MM.1S (cell line): ENCODE measurements around the gene SP140L.

Experiments
- DNase-seq: peaks from one replicate; pipeline ENCODE4 v3.0.0-alpha.2; 2015
- H2AFZ ChIP-seq: fragments of 300-600 bp; sonication (generic); 2 replicates; pipeline ENCODE4 v1.6.0; 2016; ENCODE audit warnings: antibody characterized with exemption, low read length
- H3F3A ChIP-seq: fragments of 300-600 bp; sonication (generic); 2 replicates; pipeline ENCODE4 v1.6.1; 2016; ENCODE audit warnings: mild to moderate bottlenecking, antibody characterized with exemption, low read length, moderate library complexity, mixed read lengths; ENCODE audit not compliant: insufficient read depth
- H3K27ac ChIP-seq: fragments of 300-600 bp; sonication (generic); 2 replicates; pipeline ENCODE4 v1.5.1; 2016; ENCODE audit warnings: mild to moderate bottlenecking, low read length
- H3K27me3 ChIP-seq: fragments of 300-600 bp; sonication (generic); replicated peaks from 2 replicates; pipeline ENCODE4 v1.6.0; 2016; ENCODE audit warnings: low read length; ENCODE audit not compliant: insufficient read depth
- H3K36me3 ChIP-seq: fragments of 300-600 bp; sonication (generic); replicated peaks from 2 replicates; pipeline ENCODE4 v1.6.1; 2016; ENCODE audit warnings: mild to moderate bottlenecking, low read length, mixed read lengths; ENCODE audit not compliant: insufficient read depth
- H3K4me1 ChIP-seq: fragments of 300-600 bp; sonication (generic); 2 replicates; pipeline ENCODE4 v1.6.1; 2016; ENCODE audit warnings: low read length, mixed read lengths
- H3K4me2 ChIP-seq: fragments of 300-600 bp; sonication (generic); 2 replicates; pipeline ENCODE4 v1.6.0; 2016; ENCODE audit warnings: low read depth, low read length
- H3K4me3 ChIP-seq: fragments of 300-600 bp; sonication (generic); 2 replicates; pipeline ENCODE4 v1.5.1; 2016; ENCODE audit warnings: low read length, mixed read lengths
- H3K79me2 ChIP-seq: fragments of 300-600 bp; sonication (generic); 2 replicates; pipeline ENCODE4 v1.6.1; 2016; ENCODE audit warnings: mixed run types, low read length, mixed read lengths
- H3K9ac ChIP-seq: fragments of 300-600 bp; sonication (generic); 2 replicates; pipeline ENCODE4 v1.6.1; 2016; ENCODE audit warnings: low read length, mixed read lengths
- H3K9me2 ChIP-seq: fragments of 300-600 bp; sonication (generic); replicated peaks from 2 replicates; pipeline ENCODE4 v1.6.1; 2016; ENCODE audit warnings: mild to moderate bottlenecking, low read length, mixed read lengths; ENCODE audit not compliant: insufficient read depth
- H3K9me3 ChIP-seq: fragments of 300-600 bp; sonication (generic); replicated peaks from 2 replicates; pipeline ENCODE4 v1.6.1; 2016; ENCODE audit warnings: mild to moderate bottlenecking, low read length, mixed read lengths; ENCODE audit not compliant: insufficient read depth
- H4K20me1 ChIP-seq: fragments of 300-600 bp; sonication (generic); 2 replicates; pipeline ENCODE4 v1.6.1; 2016; ENCODE audit warnings: mild to moderate bottlenecking, low read length, moderate library complexity, mixed read lengths; ENCODE audit not compliant: insufficient read depth
- EZH2 ChIP-seq: fragments of 300-600 bp; sonication (generic); optimal IDR thresholded peaks from 2 replicates; pipeline ENCODE3; 2017; ENCODE audit warnings: low read depth, mild to moderate bottlenecking, antibody characterized with exemption, low read length, mixed read lengths
- EZH2phosphoT487 ChIP-seq: fragments of 300-600 bp; sonication (generic); IDR thresholded peaks from 2 replicates; pipeline ENCODE4 v1.6.1; 2018; ENCODE audit warnings: antibody characterized with exemption, low read length
- TF ChIP-seq, protein P1 (sequence below): fragments of 300-600 bp; sonication (generic); IDR thresholded peaks from 2 replicates; pipeline ENCODE4 v1.5.1; 2016; ENCODE audit warnings: antibody characterized with exemption, low read length, mixed read lengths

SP140L gene

DNA sequence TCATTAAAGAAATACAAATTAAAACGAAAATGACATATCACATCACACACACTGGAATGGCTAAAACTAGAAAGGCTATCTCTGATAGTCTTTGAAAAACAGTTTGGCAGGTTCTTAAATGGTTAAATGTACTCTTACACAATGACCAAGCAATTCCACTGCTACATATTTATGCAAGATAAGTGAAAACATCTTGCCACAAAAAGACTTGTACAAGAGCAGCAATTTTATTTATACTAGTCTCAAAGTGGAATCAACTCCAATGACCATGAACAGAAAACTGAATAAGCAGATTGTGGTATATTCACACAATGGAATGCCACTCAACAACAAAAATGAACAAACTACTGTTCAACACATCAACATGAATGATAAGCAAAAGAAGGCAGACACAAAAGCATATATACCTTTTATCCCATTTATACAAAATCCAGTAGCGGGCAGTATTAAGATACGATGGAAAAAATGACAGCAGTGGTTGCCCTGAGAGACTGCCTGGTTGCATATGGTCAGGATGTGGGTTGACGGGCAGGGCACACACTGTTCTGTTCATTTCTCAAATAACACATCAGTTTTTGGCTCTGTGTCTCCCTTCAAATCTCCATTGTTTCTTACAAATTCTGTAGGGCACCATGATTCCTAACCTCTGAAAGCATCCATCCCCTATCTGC lies 114.4 kb downstream of the SP140L start:
- Histone ChIP-seq H3K36me3 (no peaks in the 10 kb centered on the region), H3K9me2 (no peaks in the 10 kb centered on the region), H3K79me2 (peaks cover 11% of the 10 kb centered on the region; the same call in 1 of the 2 replicates), H3K4me2 (no peak overlapping the region), H3F3A (0 out of 2 replicates have a peak, but pooled peaks cover 12% of the 10 kb centered on the region), H3K27me3 (no peaks in the 10 kb centered on the region), H3K9ac (no peak overlapping the region), H3K4me3 (no peak overlapping the region), H2AFZ (no peak overlapping the region), H4K20me1 (no peaks in the 10 kb centered on the region), H3K27ac (no peak overlapping the region), H3K4me1 (peaks cover 40% of the 10 kb centered on the region), H3K9me3 (no peaks in the 10 kb centered on the region)
- TF ChIP-seq EZH2phosphoT487 (no peak), EZH2 (no peak)
- TF ChIP-seq, protein P1, sequence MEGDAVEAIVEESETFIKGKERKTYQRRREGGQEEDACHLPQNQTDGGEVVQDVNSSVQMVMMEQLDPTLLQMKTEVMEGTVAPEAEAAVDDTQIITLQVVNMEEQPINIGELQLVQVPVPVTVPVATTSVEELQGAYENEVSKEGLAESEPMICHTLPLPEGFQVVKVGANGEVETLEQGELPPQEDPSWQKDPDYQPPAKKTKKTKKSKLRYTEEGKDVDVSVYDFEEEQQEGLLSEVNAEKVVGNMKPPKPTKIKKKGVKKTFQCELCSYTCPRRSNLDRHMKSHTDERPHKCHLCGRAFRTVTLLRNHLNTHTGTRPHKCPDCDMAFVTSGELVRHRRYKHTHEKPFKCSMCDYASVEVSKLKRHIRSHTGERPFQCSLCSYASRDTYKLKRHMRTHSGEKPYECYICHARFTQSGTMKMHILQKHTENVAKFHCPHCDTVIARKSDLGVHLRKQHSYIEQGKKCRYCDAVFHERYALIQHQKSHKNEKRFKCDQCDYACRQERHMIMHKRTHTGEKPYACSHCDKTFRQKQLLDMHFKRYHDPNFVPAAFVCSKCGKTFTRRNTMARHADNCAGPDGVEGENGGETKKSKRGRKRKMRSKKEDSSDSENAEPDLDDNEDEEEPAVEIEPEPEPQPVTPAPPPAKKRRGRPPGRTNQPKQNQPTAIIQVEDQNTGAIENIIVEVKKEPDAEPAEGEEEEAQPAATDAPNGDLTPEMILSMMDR = no peak
- no peak for DNase-seq

DNA sequence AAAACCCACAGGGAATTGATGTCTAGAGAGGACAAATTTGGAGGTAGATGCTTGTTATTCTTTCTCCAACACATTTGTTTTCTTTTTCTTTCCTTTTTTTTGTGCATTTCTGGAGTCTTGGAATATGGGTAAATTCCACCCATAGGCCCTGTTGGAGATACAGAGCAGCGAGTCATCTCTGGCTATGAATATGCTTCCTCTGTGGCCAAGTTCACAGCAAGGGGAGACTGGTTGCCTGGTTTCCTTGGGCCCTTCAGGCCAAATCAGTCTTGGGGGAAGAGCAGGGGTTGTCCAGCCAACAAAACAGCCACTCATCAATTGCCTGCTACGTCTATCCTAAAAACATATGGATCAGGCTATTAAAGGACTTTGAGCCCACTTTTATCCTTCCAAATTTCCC lies 116.5 kb downstream of the SP140L start:
- Histone ChIP-seq H3K36me3 (no peaks in the 10 kb centered on the region), H3K79me2 (peaks cover 11% of the 10 kb centered on the region; the same call in 1 of the 2 replicates), H3K4me3 (no peak overlapping the region), H3K4me1 (peaks cover 56% of the 10 kb centered on the region), H3K4me2 (no peak overlapping the region), H3K9ac (no peak overlapping the region), H3K27ac (no peak overlapping the region; the same call in 1 of the 2 replicates), H3K27me3 (no peaks in the 10 kb centered on the region), H3K9me2 (no peaks in the 10 kb centered on the region), H4K20me1 (no peaks in the 10 kb centered on the region), H3K9me3 (no peaks in the 10 kb centered on the region), H3F3A (peaks cover 31% of the 10 kb centered on the region), H2AFZ (no peak overlapping the region)
- TF ChIP-seq EZH2 (no peak), EZH2phosphoT487 (no peak)
- no peak for DNase-seq

- Histone ChIP-seq H3K9ac (no peak overlapping the region), H3K79me2 (0 out of 2 replicates have a peak, but pooled peaks cover 12% of the 10 kb centered on the region), H3K36me3 (no peaks in the 10 kb centered on the region), H2AFZ (no peak overlapping the region), H3K4me3 (no peak overlapping the region), H3K9me3 (no peaks in the 10 kb centered on the region), H3K27me3 (no peaks in the 10 kb centered on the region), H3K4me1 (peaks cover 69% of the 10 kb centered on the region), H3K9me2 (no peaks in the 10 kb centered on the region), H3K4me2 (peak overlapping the region; percentile 42), H4K20me1 (no peaks in the 10 kb centered on the region), H3K27ac (peak overlapping the region; percentile 82), H3F3A (peaks cover 34% of the 10 kb centered on the region)
- peak; percentile 51 for DNase-seq
- TF ChIP-seq, protein P1 = no peak
Observed at GRCh38 chr2:230444832-230445231, 117.8 kb downstream of the SP140L start.

GRCh38 chr2:230447036-230447435 lies 120.0 kb downstream of the SP140L start:
- DNase-seq = no peak
- 0 out of 2 replicates have a peak overlapping the region, but pooled peaks have one; percentile 48 for H3K4me2 ChIP-seq
- peak overlapping the region; percentile 93 for H3K27ac ChIP-seq
- H3K9me2 ChIP-seq = no peaks in the 10 kb centered on the region
- no peak overlapping the region for H3K4me3 ChIP-seq
- H4K20me1 ChIP-seq = no peaks in the 10 kb centered on the region
- no peaks in the 10 kb centered on the region for H3K9me3 ChIP-seq
- no peaks in the 10 kb centered on the region for H3K36me3 ChIP-seq
- H3K9ac ChIP-seq = peak overlapping the region; percentile 53
- no peak overlapping the region for H2AFZ ChIP-seq
- H3K79me2 ChIP-seq = 0 out of 2 replicates have a peak, but pooled peaks cover 7% of the 10 kb centered on the region
- no peaks in the 10 kb centered on the region for H3K27me3 ChIP-seq
- H3K4me1 ChIP-seq = peaks cover 62% of the 10 kb centered on the region
- TF ChIP-seq, protein P1 = no peak
- TF ChIP-seq EZH2phosphoT487 (no peak), EZH2 (no peak)
- peaks cover 34% of the 10 kb centered on the region for H3F3A ChIP-seq
